Transverse colon (tissue), 4 donors: ENCODE results near the gene IGFLR1. TPM values are rescaled to one million over a fixed set of nuclear protein-coding genes. Genes with fewer than 3 reads are reported as not detected.

Experiments
- DNase-seq: peaks from one replicate; pipeline ENCODE4 v3.0.0-alpha.2; 2019
- H3K27ac ChIP-seq, 4 donors: fragments of 200-600 bp; sonication (generic); 2 replicates each; pipeline ENCODE4 v1.5.1; 2016 to 2018; ENCODE audit warnings: inconsistent platforms in 4 of 4
- H3K27me3 ChIP-seq: fragments of 200-600 bp; sonication (generic); 2 replicates; pipeline ENCODE4 v1.5.1; 2017; ENCODE audit warnings: inconsistent platforms
- H3K36me3 ChIP-seq, 4 donors: fragments of 200-600 bp; sonication (generic); 2 replicates each; pipeline ENCODE4 v1.5.1; 2017 to 2019; ENCODE audit warnings: inconsistent platforms in 4 of 4
- H3K4me1 ChIP-seq, 4 donors: fragments of 200-600 bp; sonication (generic); 2 replicates each; pipeline ENCODE4 v1.5.1; 2017 to 2020; ENCODE audit warnings: inconsistent platforms in 4 of 4
- H3K4me3 ChIP-seq, 4 donors: fragments of 200-600 bp; sonication (generic); 1 replicate in 1 of 4; 2 replicates in 3 of 4; pipeline versions ENCODE4 v1.5.1 to v1.6.1; 2017 to 2019; ENCODE audit warnings: inconsistent platforms in 4 of 4
- H3K9me3 ChIP-seq, 2 donors: fragments of 200-600 bp; sonication (generic); 2 replicates each; pipeline ENCODE4 v1.5.1; 2017 to 2019; ENCODE audit warnings: inconsistent platforms in 2 of 2
- EP300 ChIP-seq: sonication (generic); formaldehyde crosslinking; IDR thresholded peaks from one replicate; pipeline ENCODE4 v1.6.1; 2017; ENCODE audit warnings: antibody characterized with exemption, low read depth
- POLR2A ChIP-seq: fragments of 450-650 bp; IDR thresholded peaks from one replicate; pipeline ENCODE4 v1.6.1; 2016; ENCODE audit warnings: antibody characterized with exemption, mild to moderate bottlenecking, moderate library complexity
- POLR2AphosphoS5 ChIP-seq, 3 donors: sonication (generic); formaldehyde crosslinking; IDR thresholded peaks; one replicate each; pipeline ENCODE4 v1.6.1; 2016; ENCODE audit warnings: antibody characterized with exemption in 3 of 3
- WGBS, 2 donors: methylation state at CpG; one replicate each; pipeline ENCODE4 v1.1.5; 2018; ENCODE audit warnings: low coverage in 1 of 2; 5-methylcytosine and 5-hydroxymethylcytosine counted together
- in situ Hi-C, 4 donors: fragments of 200-750 bp; cut with MboI; loops; one replicate each; pipeline versions ENCODE4 v1.15.0 to v1.15.1; 2017; ENCODE audit warnings: low sequenced_read_pairs in 3 of 4, low pct_ligation_motif_present in 1 of 4, low pct_unique_long_range_greater_than_20kb in 1 of 4
- intact Hi-C: fragments of 100-400 bp; cut with DNase I; formaldehyde crosslinking; loops from one replicate; pipeline ENCODE4 v1.15.1; 2023; ENCODE audit warnings: low total_unique reads
- total RNA-seq, 4 donors: library from RNA; depleted of rRNA; stranded (reverse); fragments of >200 nt; gene quantifications; one replicate each; pipeline ENCODE4 v1.1.0, GENCODE V29; 2016
- TF ChIP-seq, protein P1 (sequence below), 5 experiments: fragments of 200-600 bp in 3 of 5; fragments of 450-650 bp in 2 of 5; sonication (generic) in 3 of 5; IDR thresholded peaks; 1 replicate in 2 of 5; 2 replicates in 3 of 5; pipeline ENCODE4 v1.5.1; 2016 to 2017; ENCODE audit warnings: antibody characterized with exemption in 5 of 5, inconsistent platforms in 3 of 5, mild to moderate bottlenecking in 2 of 5, moderate library complexity in 1 of 5

The IGFLR1 gene
- total RNA-seq, 4 donors from 2014 or later = 0.40 to 7.3 (median 6.0) TPM

DNA sequence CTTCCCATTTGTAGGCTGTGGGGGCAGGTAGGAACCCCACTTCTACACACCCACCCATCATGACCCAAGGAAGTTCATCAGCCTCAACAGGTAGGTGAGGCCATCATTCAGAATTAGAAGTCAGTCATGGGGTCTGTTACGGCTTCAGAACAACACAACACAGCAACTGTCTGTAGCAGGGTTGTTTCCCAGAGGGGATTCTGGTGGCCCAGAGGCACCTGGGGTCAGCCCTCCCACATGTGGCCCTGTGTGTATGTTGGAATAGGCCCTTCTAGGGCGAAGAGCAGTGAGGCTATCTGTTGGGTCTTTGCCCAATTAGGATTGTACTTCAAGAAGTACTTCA is 3.4 kb downstream of the IGFLR1 start:
- 97% methylated on average over 2 of the region's 2 CpGs; no CpG with 5 or more reads in 1 of the 2 donors for WGBS, 2 donors
- H3K36me3 ChIP-seq = peaks cover 0 to 10% (median 3%) of the 10 kb centered on the region in 4 donors
- DNase-seq = no peak
- intact Hi-C loops (no loop called here), in situ Hi-C loops (no loop called here)
- peaks cover 4 to 14% (median 9%) of the 10 kb centered on the region in 4 donors for H3K4me1 ChIP-seq
- no peaks in the 10 kb centered on the region for H3K27me3 ChIP-seq
- no peaks in the 10 kb centered on the region for H3K9me3 ChIP-seq
- H3K4me3 ChIP-seq = no peak overlapping the region
- TF ChIP-seq POLR2A = no peak
- H3K27ac ChIP-seq = peak overlapping the region in 1 of 4 donors; percentile 97

DNA sequence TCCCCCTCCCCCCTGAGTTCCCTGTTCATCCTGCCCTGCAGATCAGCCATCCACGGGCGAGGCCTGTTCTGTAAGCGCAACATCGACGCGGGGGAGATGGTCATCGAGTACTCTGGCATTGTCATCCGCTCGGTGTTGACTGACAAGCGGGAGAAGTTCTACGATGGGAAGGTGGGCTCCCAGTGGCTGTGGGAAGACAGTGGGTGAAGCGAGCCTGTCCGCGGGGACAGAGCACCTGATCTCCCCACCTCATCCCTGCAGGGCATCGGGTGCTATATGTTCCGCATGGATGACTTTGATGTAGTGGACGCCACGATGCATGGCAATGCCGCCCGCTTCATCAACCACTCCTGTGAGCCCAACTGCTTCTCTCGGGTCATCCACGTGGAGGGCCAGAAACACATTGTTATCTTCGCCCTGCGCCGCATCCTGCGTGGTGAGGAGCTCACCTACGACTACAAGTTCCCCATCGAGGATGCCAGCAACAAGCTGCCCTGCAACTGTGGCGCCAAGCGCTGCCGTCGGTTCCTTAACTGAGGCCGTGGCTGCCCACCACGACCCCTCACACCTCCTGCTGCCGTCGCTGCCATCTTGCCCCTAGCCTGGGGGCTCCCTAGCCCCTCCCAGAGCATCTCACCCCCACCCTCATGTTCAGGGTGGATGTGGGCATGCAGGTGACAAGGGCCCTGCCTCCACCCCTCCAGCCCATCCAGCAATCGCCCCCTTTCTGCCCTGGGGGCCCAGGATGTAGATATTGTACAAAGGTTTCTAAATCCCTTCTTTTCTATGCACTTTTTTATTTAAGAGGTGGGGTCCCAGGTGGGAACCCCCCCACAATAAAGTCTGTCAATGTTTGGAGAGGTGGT is 4.0 kb downstream of the IGFLR1 start:
- in situ Hi-C loops (no loop called here), intact Hi-C loops (no loop called here)
- Histone ChIP-seq H3K9me3 (no peaks in the 10 kb centered on the region), H3K4me1 (peaks cover 4 to 14% (median 9%) of the 10 kb centered on the region in 4 donors), H3K4me3 (no peak overlapping the region), H3K27me3 (no peaks in the 10 kb centered on the region), H3K36me3 (peaks cover 0 to 11% (median 3%) of the 10 kb centered on the region in 4 donors), H3K27ac (no peak overlapping the region)
- DNase-seq = no peak
- 91 to 100% methylated on average over 2 to 37 of the region's 37 CpGs for WGBS, 2 donors
- no peak for TF ChIP-seq EP300
- TF ChIP-seq, protein P1, sequence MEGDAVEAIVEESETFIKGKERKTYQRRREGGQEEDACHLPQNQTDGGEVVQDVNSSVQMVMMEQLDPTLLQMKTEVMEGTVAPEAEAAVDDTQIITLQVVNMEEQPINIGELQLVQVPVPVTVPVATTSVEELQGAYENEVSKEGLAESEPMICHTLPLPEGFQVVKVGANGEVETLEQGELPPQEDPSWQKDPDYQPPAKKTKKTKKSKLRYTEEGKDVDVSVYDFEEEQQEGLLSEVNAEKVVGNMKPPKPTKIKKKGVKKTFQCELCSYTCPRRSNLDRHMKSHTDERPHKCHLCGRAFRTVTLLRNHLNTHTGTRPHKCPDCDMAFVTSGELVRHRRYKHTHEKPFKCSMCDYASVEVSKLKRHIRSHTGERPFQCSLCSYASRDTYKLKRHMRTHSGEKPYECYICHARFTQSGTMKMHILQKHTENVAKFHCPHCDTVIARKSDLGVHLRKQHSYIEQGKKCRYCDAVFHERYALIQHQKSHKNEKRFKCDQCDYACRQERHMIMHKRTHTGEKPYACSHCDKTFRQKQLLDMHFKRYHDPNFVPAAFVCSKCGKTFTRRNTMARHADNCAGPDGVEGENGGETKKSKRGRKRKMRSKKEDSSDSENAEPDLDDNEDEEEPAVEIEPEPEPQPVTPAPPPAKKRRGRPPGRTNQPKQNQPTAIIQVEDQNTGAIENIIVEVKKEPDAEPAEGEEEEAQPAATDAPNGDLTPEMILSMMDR (IDR thresholded peaks at IDR 0.05) = no peak
- no peak for TF ChIP-seq POLR2AphosphoS5 (IDR thresholded peaks at IDR 0.05)
- no peak for TF ChIP-seq POLR2A

DNA sequence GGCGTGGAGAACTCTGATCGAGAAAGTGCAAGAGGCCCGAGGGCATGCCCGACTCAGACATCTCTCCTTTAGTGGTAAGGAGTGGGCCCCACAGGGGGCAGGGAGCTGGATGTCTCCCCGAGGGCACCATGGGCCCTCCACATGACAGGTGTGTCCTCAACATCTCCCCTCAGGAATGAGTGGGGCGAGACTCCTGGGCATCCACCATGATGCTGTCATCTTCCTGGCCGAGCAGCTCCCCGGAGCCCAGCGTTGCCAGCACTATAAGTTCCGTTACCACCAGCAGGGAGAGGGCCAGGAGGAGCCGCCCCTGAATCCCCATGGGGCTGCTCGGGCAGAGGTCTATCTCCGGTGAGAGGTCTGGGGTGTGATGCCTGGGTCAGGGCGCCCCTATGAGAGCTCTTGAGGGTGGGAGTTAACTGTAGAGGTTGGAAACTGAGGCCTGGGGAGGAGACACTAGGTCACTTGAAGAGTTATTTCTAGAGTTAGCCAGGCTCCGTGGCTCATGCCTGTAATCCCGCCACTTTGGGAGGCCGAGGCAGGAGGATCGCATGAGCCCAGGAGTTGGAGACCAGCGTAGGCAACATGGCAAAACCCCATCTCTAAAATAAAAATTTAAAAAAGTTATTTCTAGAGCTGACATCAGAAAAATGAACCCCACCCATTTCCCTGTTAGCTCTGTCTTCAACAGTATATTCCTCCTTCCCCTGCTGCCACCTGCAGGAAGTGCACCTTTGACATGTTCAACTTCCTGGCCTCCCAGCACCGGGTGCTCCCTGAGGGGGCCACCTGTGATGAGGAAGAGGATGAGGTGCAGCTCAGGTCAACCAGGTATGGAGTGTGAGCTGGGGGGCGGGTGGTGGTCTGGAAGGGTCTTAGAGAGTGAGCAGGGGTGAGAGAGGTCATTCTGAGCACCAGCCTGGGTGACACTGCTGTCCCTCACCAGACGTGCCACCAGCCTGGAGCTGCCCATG is 5.1 kb downstream of the IGFLR1 start:
- no peaks in the 10 kb centered on the region for H3K27me3 ChIP-seq
- WGBS, 2 donors = 81% methylated on average over 22 of the region's 22 CpGs; no CpG with 5 or more reads in 1 of the 2 donors
- in situ Hi-C loops = no loop called here
- TF ChIP-seq POLR2A = no peak
- TF ChIP-seq, protein P1 (IDR thresholded peaks at IDR 0.05) = peak in 3 of 5 experiments; percentile 15 to 25 (median 22)
- TF ChIP-seq EP300 = no peak
- peaks cover 4 to 14% (median 9%) of the 10 kb centered on the region in 4 donors for H3K4me1 ChIP-seq
- H3K36me3 ChIP-seq = peaks cover 0 to 15% (median 3%) of the 10 kb centered on the region in 4 donors
- H3K4me3 ChIP-seq = no peak overlapping the region
- no peak for DNase-seq
- intact Hi-C loops = no loop called here
- no peaks in the 10 kb centered on the region for H3K9me3 ChIP-seq
- no peak overlapping the region for H3K27ac ChIP-seq

DNA sequence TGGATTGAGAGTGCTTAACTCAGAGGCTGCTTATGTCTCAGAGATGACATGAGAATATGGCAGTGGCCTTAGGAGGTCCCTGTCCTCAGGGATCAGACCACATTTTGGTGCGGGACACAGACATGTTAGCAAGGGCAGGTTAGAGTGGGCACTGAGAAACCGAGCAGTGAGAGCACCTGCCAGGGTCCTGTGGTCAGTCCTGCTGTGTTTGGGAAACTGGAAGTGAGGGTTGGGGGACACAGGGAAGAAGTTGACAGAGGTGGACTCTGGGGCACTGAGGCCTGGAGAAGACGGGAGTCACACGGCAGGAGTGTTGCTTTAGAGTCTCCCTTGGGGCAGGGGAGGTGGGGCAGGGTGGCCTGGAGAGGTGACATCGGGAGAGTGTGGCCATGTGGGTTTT is 7.4 kb downstream of the IGFLR1 start:
- H3K9me3 ChIP-seq = no peaks in the 10 kb centered on the region
- DNase-seq = no peak
- H3K4me3 ChIP-seq = no peak overlapping the region
- TF ChIP-seq POLR2AphosphoS5 (IDR thresholded peaks at IDR 0.05) (no peak), EP300 (no peak)
- TF ChIP-seq, protein P1 (IDR thresholded peaks at IDR 0.05) = no peak
- no peak overlapping the region for H3K27ac ChIP-seq
- 88% methylated on average over 5 of the region's 5 CpGs; no CpG with 5 or more reads in 1 of the 2 donors for WGBS, 2 donors
- H3K36me3 ChIP-seq = peaks cover 0 to 32% (median 13%) of the 10 kb centered on the region in 4 donors
- peaks cover 2 to 5% (median 3%) of the 10 kb centered on the region in 4 donors for H3K4me1 ChIP-seq
- intact Hi-C loops (no loop called here), in situ Hi-C loops (no loop called here)
- no peaks in the 10 kb centered on the region for H3K27me3 ChIP-seq
